Lower leg skin (tissue), 3 donors: ENCODE data around the gene TRPM2.

Experiments
- POLR2A ChIP-seq, 2 donors: fragments of 450-650 bp; IDR thresholded peaks; one replicate each; pipeline ENCODE4 v1.6.1; 2016 to 2017; ENCODE audit warnings: antibody characterized with exemption in 2 of 2, mild to moderate bottlenecking in 1 of 2, moderate library complexity in 1 of 2
- TF ChIP-seq, protein P1 (sequence below), 3 donors: fragments of 450-650 bp; IDR thresholded peaks; one replicate each; pipeline ENCODE4 v1.5.1; 2016; ENCODE audit warnings: antibody characterized with exemption in 3 of 3, mild to moderate bottlenecking in 3 of 3, moderate library complexity in 2 of 3

GRCh38 chr21:44314128-44314527 is 39.3 kb upstream of the TRPM2 start:
- TF ChIP-seq POLR2A (IDR thresholded peaks at IDR 0.05) = no peak
- TF ChIP-seq, protein P1, sequence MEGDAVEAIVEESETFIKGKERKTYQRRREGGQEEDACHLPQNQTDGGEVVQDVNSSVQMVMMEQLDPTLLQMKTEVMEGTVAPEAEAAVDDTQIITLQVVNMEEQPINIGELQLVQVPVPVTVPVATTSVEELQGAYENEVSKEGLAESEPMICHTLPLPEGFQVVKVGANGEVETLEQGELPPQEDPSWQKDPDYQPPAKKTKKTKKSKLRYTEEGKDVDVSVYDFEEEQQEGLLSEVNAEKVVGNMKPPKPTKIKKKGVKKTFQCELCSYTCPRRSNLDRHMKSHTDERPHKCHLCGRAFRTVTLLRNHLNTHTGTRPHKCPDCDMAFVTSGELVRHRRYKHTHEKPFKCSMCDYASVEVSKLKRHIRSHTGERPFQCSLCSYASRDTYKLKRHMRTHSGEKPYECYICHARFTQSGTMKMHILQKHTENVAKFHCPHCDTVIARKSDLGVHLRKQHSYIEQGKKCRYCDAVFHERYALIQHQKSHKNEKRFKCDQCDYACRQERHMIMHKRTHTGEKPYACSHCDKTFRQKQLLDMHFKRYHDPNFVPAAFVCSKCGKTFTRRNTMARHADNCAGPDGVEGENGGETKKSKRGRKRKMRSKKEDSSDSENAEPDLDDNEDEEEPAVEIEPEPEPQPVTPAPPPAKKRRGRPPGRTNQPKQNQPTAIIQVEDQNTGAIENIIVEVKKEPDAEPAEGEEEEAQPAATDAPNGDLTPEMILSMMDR (IDR thresholded peaks at IDR 0.05) = no peak
